WTC11 (cell line): ENCODE data around the gene CCDC183.
"Not testable (repeated sequence)": the region's sequence is repeated elsewhere in the genome, so short reads cannot be mapped to it uniquely, and the experiment has no call there.

Source experiments
- ATF1 ChIP-seq: sonication (generic); formaldehyde crosslinking; IDR thresholded peaks from 2 replicates; pipeline ENCODE4 v1.8.1; 2023; ENCODE audit warnings: mild to moderate bottlenecking, moderate library complexity, missing genetic modification reagents
- ATF3 ChIP-seq: sonication (generic); formaldehyde crosslinking; conservative IDR thresholded peaks from 2 replicates; pipeline ENCODE4 v1.8.1; 2022; ENCODE audit warnings: mild to moderate bottlenecking, missing genetic modification reagents
- JAZF1 ChIP-seq: fragments of 250-450 bp; sonication (Bioruptor Pico); IDR thresholded peaks from 2 replicates; pipeline ENCODE4 v1.9.0; 2021; ENCODE audit warnings: moderate library complexity, mild to moderate bottlenecking, inconsistent platforms
- TF ChIP-seq, protein P1 (sequence below): fragments of 200-600 bp; IDR thresholded peaks from 2 replicates; pipeline ENCODE4 v1.8.0; 2022; ENCODE audit warnings: antibody characterized with exemption

- not testable (repeated sequence) for TF ChIP-seq JAZF1, ATF1, ATF3 (CRISPR knock-in tag)
- TF ChIP-seq, protein P1, sequence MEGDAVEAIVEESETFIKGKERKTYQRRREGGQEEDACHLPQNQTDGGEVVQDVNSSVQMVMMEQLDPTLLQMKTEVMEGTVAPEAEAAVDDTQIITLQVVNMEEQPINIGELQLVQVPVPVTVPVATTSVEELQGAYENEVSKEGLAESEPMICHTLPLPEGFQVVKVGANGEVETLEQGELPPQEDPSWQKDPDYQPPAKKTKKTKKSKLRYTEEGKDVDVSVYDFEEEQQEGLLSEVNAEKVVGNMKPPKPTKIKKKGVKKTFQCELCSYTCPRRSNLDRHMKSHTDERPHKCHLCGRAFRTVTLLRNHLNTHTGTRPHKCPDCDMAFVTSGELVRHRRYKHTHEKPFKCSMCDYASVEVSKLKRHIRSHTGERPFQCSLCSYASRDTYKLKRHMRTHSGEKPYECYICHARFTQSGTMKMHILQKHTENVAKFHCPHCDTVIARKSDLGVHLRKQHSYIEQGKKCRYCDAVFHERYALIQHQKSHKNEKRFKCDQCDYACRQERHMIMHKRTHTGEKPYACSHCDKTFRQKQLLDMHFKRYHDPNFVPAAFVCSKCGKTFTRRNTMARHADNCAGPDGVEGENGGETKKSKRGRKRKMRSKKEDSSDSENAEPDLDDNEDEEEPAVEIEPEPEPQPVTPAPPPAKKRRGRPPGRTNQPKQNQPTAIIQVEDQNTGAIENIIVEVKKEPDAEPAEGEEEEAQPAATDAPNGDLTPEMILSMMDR: not testable (repeated sequence)
These were observed 723 bp downstream of the CCDC183 start for GRCh38 chr9:136796775-136797347.
